Measurements from ENCODE around the gene PIM3.

Gene PIM3

GRCh38 chr22:50002791-50003190, 42.2 kb downstream of the PIM3 start:
- TF ChIP-seq CTCF (IDR thresholded peaks at IDR 0.05), result no peak
- peaks cover 3 to 10% of the 10 kb centered on the region in 2 experiments for H3K4me1 ChIP-seq (ENCODE audit: control insufficient read depth in 1 of 2, insufficient read depth in 1 of 2, low read depth in 1 of 2, low read length in 1 of 2)
- no peaks in the 10 kb centered on the region for H3K36me3 ChIP-seq
- H3K27me3 ChIP-seq, result peaks cover 51% of the 10 kb centered on the region
- no peak overlapping the region for H3K27ac ChIP-seq
- no peak overlapping the region for H3K4me3 ChIP-seq (ENCODE audit: low read depth in 1 of 2, low read length in 1 of 2)
- H3K9me3 ChIP-seq, result no peaks in the 10 kb centered on the region

GRCh38 chr22:50004918-50005317, 44.3 kb downstream of the PIM3 start:
- Histone ChIP-seq H3K4me1 (ENCODE audit: control insufficient read depth in 1 of 2, insufficient read depth in 1 of 2, low read depth in 1 of 2, low read length in 1 of 2) (peaks cover 0 to 3% of the 10 kb centered on the region in 2 experiments), H3K9me3 (no peaks in the 10 kb centered on the region), H3K27ac (no peak overlapping the region), H3K36me3 (no peaks in the 10 kb centered on the region), H3K4me3 (ENCODE audit: low read depth in 1 of 2, low read length in 1 of 2) (no peak overlapping the region), H3K27me3 (peaks cover 51% of the 10 kb centered on the region)
- TF ChIP-seq CTCF (IDR thresholded peaks at IDR 0.05), result no peak

- no peak for TF ChIP-seq CTCF (IDR thresholded peaks at IDR 0.05)
- Histone ChIP-seq H3K4me3 (ENCODE audit: low read depth in 1 of 2, low read length in 1 of 2) (no peak overlapping the region), H3K9me3 (no peaks in the 10 kb centered on the region), H3K36me3 (no peaks in the 10 kb centered on the region), H3K27me3 (peaks cover 51% of the 10 kb centered on the region), H3K4me1 (ENCODE audit: control insufficient read depth in 1 of 2, insufficient read depth in 1 of 2, low read depth in 1 of 2, low read length in 1 of 2) (no peaks in the 10 kb centered on the region), H3K27ac (no peak overlapping the region)
These were observed 46.5 kb downstream of the PIM3 start for GRCh38 chr22:50007057-50007511.

- Histone ChIP-seq H3K27me3 (peaks cover 56% of the 10 kb centered on the region), H3K4me1 (ENCODE audit: control insufficient read depth in 1 of 2, insufficient read depth in 1 of 2, low read depth in 1 of 2, low read length in 1 of 2) (no peaks in the 10 kb centered on the region), H3K27ac (no peak overlapping the region), H3K36me3 (no peaks in the 10 kb centered on the region), H3K4me3 (ENCODE audit: low read depth in 1 of 2, low read length in 1 of 2) (no peak overlapping the region), H3K9me3 (no peaks in the 10 kb centered on the region)
- TF ChIP-seq CTCF (IDR thresholded peaks at IDR 0.05), result no peak
These were observed 47.8 kb downstream of the PIM3 start for GRCh38 chr22:50008151-50009040.

GRCh38 chr22:50009251-50009650, 48.7 kb downstream of the PIM3 start:
- Histone ChIP-seq H3K27ac (no peak overlapping the region), H3K4me1 (ENCODE audit: control insufficient read depth in 1 of 2, insufficient read depth in 1 of 2, low read depth in 1 of 2, low read length in 1 of 2) (no peaks in the 10 kb centered on the region), H3K9me3 (no peaks in the 10 kb centered on the region), H3K4me3 (ENCODE audit: low read depth in 1 of 2, low read length in 1 of 2) (no peak overlapping the region), H3K27me3 (peaks cover 58% of the 10 kb centered on the region), H3K36me3 (no peaks in the 10 kb centered on the region)
- no peak for TF ChIP-seq CTCF (IDR thresholded peaks at IDR 0.05)

Measured in neutrophil (primary cell).